Measurements from ENCODE around the gene SLC37A1. TPM values are rescaled to one million over a fixed set of nuclear protein-coding genes. Genes with fewer than 3 reads are reported as not detected.
A peak's percentile ranks its signal among the peaks of the same experiment; 100 is the strongest.

The SLC37A1 gene
- total and polyA plus RNA-seq, 9 of the 15 experiments (the other 6 are each of a cell fraction or from before 2014, with no cell fraction given) = 0.06 to 3.4 (median 0.40) TPM

DNA sequence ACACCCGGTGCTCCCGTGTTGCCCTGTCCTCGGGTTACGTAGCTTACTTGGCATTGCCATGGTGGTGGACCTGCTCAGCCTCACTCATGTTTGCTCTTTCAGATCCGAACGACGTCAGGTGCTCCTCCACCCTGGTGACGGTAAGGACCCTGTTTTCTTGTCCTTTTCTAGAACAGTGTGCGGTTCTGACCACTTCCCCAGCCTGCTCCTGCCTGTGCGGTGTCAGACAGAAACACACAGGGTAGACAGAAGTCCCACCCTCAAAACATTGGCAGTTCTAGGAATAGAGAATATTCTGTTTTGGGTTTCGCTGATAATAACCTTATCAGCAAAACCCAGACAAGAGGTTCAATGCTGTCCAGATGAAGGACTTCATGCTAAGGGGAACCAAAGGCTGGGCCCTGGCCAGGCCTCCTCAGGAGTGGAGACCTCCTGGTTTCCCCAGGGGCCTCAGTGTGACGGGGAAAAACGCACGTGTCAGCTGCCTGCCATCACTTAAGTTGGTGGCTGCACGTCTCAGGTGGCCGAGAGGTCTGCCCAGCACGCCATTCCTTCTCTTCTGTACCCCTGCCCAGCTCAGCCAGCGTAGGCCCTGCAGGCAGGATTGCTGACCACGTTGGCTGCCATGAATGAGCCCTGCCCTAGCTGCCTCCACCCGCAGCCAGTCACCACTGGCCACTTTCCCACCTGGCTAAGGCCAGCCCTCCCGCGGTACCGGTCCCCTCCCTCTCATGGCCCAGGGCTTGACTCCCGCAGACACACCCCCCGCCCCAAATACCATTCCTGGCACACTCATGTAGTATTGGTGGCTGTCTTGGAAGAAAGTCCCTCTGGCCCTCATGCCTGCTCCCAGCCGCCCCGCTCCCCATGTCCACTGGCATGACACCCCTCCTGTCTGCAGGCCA is 33.6 kb downstream of the SLC37A1 start (continued):
- TF ChIP-seq, protein P1, sequence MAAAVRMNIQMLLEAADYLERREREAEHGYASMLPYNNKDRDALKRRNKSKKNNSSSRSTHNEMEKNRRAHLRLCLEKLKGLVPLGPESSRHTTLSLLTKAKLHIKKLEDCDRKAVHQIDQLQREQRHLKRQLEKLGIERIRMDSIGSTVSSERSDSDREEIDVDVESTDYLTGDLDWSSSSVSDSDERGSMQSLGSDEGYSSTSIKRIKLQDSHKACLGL (CRISPR knock-in tag; IDR thresholded peaks at IDR 0.05; ENCODE audit: borderline replicate concordance, poor library complexity, severe bottlenecking) = peak; percentile 64
- TF ChIP-seq CCNT2 (IDR thresholded peaks at IDR 0.05; ENCODE audit: borderline replicate concordance, extremely low read depth, insufficient read length, low read depth, low read length) = peak; percentile 84
- peak; percentile 80 for TF ChIP-seq ATF7 (IDR thresholded peaks at IDR 0.05)
- TF ChIP-seq, protein P2, sequence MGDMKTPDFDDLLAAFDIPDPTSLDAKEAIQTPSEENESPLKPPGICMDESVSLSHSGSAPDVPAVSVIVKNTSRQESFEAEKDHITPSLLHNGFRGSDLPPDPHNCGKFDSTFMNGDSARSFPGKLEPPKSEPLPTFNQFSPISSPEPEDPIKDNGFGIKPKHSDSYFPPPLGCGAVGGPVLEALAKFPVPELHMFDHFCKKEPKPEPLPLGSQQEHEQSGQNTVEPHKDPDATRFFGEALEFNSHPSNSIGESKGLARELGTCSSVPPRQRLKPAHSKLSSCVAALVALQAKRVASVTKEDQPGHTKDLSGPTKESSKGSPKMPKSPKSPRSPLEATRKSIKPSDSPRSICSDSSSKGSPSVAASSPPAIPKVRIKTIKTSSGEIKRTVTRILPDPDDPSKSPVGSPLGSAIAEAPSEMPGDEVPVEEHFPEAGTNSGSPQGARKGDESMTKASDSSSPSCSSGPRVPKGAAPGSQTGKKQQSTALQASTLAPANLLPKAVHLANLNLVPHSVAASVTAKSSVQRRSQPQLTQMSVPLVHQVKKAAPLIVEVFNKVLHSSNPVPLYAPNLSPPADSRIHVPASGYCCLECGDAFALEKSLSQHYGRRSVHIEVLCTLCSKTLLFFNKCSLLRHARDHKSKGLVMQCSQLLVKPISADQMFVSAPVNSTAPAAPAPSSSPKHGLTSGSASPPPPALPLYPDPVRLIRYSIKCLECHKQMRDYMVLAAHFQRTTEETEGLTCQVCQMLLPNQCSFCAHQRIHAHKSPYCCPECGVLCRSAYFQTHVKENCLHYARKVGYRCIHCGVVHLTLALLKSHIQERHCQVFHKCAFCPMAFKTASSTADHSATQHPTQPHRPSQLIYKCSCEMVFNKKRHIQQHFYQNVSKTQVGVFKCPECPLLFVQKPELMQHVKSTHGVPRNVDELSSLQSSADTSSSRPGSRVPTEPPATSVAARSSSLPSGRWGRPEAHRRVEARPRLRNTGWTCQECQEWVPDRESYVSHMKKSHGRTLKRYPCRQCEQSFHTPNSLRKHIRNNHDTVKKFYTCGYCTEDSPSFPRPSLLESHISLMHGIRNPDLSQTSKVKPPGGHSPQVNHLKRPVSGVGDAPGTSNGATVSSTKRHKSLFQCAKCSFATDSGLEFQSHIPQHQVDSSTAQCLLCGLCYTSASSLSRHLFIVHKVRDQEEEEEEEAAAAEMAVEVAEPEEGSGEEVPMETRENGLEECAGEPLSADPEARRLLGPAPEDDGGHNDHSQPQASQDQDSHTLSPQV (IDR thresholded peaks at IDR 0.05) = peak; percentile 99
- TF ChIP-seq POLR3A (IDR thresholded peaks at IDR 0.05; ENCODE audit: borderline replicate concordance, extremely low read depth, insufficient read depth, insufficient read length) = no peak
- TF ChIP-seq RBM39 (optimal IDR thresholded peaks at IDR 0.05; ENCODE audit: low read depth, low read length) = no peak
- TF ChIP-seq, protein P3, sequence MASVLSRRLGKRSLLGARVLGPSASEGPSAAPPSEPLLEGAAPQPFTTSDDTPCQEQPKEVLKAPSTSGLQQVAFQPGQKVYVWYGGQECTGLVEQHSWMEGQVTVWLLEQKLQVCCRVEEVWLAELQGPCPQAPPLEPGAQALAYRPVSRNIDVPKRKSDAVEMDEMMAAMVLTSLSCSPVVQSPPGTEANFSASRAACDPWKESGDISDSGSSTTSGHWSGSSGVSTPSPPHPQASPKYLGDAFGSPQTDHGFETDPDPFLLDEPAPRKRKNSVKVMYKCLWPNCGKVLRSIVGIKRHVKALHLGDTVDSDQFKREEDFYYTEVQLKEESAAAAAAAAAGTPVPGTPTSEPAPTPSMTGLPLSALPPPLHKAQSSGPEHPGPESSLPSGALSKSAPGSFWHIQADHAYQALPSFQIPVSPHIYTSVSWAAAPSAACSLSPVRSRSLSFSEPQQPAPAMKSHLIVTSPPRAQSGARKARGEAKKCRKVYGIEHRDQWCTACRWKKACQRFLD (CRISPR knock-in tag; IDR thresholded peaks at IDR 0.05) = peak; percentile 55; the same call in 1 of the 2 replicates
- TF ChIP-seq, protein P4, sequence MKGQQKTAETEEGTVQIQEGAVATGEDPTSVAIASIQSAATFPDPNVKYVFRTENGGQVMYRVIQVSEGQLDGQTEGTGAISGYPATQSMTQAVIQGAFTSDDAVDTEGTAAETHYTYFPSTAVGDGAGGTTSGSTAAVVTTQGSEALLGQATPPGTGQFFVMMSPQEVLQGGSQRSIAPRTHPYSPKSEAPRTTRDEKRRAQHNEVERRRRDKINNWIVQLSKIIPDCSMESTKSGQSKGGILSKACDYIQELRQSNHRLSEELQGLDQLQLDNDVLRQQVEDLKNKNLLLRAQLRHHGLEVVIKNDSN (CRISPR knock-in tag; IDR thresholded peaks at IDR 0.05) = peak; percentile 41
- no peak for TF ChIP-seq GABPA (tag; conservative IDR thresholded peaks at IDR 0.05; ENCODE audit: low read depth)
- TF ChIP-seq HDAC2 (IDR thresholded peaks at IDR 0.05) = peak; percentile 81
- peak; percentile 70; the same call in 1 of the 2 replicates for TF ChIP-seq ZFP1 (CRISPR knock-in tag; IDR thresholded peaks at IDR 0.05)
- TF ChIP-seq, protein P5, sequence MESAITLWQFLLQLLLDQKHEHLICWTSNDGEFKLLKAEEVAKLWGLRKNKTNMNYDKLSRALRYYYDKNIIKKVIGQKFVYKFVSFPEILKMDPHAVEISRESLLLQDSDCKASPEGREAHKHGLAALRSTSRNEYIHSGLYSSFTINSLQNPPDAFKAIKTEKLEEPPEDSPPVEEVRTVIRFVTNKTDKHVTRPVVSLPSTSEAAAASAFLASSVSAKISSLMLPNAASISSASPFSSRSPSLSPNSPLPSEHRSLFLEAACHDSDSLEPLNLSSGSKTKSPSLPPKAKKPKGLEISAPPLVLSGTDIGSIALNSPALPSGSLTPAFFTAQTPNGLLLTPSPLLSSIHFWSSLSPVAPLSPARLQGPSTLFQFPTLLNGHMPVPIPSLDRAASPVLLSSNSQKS (CRISPR knock-in tag; IDR thresholded peaks at IDR 0.05) = no peak
- TF ChIP-seq TOE1 (IDR thresholded peaks at IDR 0.05; ENCODE audit: borderline replicate concordance) = peak; percentile 47; the same call in 1 of the 2 replicates
- no peak for TF ChIP-seq TOE1 (CRISPR knock-in tag; IDR thresholded peaks at IDR 0.05; ENCODE audit: borderline replicate concordance, low read depth)
- TF ChIP-seq STAT5A (IDR thresholded peaks at IDR 0.05; ENCODE audit: borderline replicate concordance, low read length) = peak; percentile 98
- peak; percentile 81 for TF ChIP-seq ELF4 (CRISPR knock-in tag; IDR thresholded peaks at IDR 0.05)
- TF ChIP-seq, protein P6, sequence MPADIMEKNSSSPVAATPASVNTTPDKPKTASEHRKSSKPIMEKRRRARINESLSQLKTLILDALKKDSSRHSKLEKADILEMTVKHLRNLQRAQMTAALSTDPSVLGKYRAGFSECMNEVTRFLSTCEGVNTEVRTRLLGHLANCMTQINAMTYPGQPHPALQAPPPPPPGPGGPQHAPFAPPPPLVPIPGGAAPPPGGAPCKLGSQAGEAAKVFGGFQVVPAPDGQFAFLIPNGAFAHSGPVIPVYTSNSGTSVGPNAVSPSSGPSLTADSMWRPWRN (IDR thresholded peaks at IDR 0.05; ENCODE audit: low read depth) = peak; percentile 84

Data from K562 (cell line).